ENCODE data around the gene CELSR1. TPM values are rescaled to one million over a fixed set of nuclear protein-coding genes. Genes with fewer than 3 reads are reported as not detected.

Gene CELSR1
- total RNA-seq, 1 experiment from 2014 or later: 33.2 TPM

DNA sequence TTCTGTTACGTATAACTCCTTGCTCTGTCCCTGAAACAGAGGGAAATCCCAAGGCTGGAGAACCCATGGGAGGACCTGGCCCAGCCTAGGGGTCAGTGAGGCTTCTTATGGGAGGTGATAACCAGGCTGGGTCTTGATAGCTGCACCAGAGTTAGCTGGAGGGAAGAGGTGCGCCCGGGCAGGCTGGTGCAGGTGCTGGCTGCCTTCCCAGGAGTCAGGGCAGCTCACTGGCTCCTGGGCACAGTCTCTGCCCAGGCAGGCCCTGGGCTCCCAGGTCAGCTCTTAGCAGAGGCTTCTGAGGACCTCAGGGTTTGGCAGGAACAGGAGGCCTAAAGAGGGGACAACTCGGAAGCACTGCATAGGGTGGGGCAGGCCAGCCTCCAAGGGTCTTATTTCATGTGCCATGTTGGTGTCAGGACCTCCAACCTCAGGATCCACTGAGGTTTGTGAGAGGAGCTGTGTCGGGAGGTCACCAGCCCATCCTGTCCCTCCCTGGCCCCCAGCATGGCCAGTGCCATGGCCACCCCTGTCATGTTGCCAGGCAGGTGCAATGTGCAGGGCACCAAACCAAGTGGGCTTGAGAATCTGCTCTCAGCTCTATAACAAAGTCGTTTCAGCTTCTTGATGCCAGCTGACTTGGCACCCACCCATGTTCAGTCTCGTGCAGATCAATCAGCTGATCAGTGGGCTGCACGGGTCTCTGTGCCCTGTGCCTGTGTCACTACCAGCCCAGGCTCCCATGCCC is 20.5 kb upstream of the CELSR1 start:
- intact Hi-C loops (cut with micrococcal nuclease; ENCODE audit: unreplicated experiment): no loop called here
- Mint-ChIP-seq H3K27ac (ENCODE audit: unreplicated experiment) (no peak overlapping the region), H3K9me3 (ENCODE audit: unreplicated experiment) (peaks cover 10% of the 10 kb centered on the region), H3K27me3 (ENCODE audit: insufficient read depth, unreplicated experiment) (no peaks in the 10 kb centered on the region), H3K4me1 (ENCODE audit: low read depth, unreplicated experiment) (no peaks in the 10 kb centered on the region), H3K4me3 (ENCODE audit: unreplicated experiment) (no peak overlapping the region), H3K36me3 (ENCODE audit: insufficient read depth, unreplicated experiment) (peaks cover 6% of the 10 kb centered on the region)
- H3K27me3 ChIP-seq (replicated peaks; ENCODE audit: control insufficient read depth, insufficient read depth, low read length): no peaks in the 10 kb centered on the region
- no peak for TF ChIP-seq CTCF (IDR thresholded peaks at IDR 0.05; ENCODE audit: insufficient read depth in 1 of 2, low read depth in 1 of 2, low read length in 1 of 2, severe bottlenecking in 1 of 2, unreplicated experiment in 1 of 2)
- DNase-seq: peak in 1 of 2 experiments; percentile 26
- BruUV-seq (replicated peaks): no TSS peak
- ChIA-PET CTCF (no interaction called here), POLR2A (no interaction called here)
- H3K4me3 ChIP-seq (ENCODE audit: low read depth, low read length): no peak overlapping the region
- H3K9me3 ChIP-seq: peaks cover 6% of the 10 kb centered on the region; the same call in 1 of the 2 replicates
- H3K36me3 ChIP-seq (ENCODE audit: control insufficient read depth, insufficient read depth, low read length): no peaks in the 10 kb centered on the region
- no peaks in the 10 kb centered on the region for H3K4me1 ChIP-seq

- H3K4me1 Mint-ChIP-seq (ENCODE audit: low read depth, unreplicated experiment): no peaks in the 10 kb centered on the region
- BruUV-seq (replicated peaks): no TSS peak
- POLR2A ChIA-PET: no interaction called here
- no peak overlapping the region for H3K4me3 ChIP-seq (ENCODE audit: low read depth, low read length)
- no peaks in the 10 kb centered on the region for H3K4me1 ChIP-seq
- H3K36me3 ChIP-seq (ENCODE audit: control insufficient read depth, insufficient read depth, low read length): no peaks in the 10 kb centered on the region
- no peak for TF ChIP-seq CTCF (IDR thresholded peaks at IDR 0.05; ENCODE audit: insufficient read depth in 1 of 2, low read depth in 1 of 2, low read length in 1 of 2, severe bottlenecking in 1 of 2, unreplicated experiment in 1 of 2)
- H3K27me3 ChIP-seq (replicated peaks; ENCODE audit: control insufficient read depth, insufficient read depth, low read length): no peaks in the 10 kb centered on the region; the same call in 1 of the 2 replicates
- H3K27ac Mint-ChIP-seq (ENCODE audit: unreplicated experiment): no peak overlapping the region
- no peak overlapping the region for H3K4me3 Mint-ChIP-seq (ENCODE audit: unreplicated experiment)
- CTCF ChIA-PET: no interaction called here
- H3K9me3 ChIP-seq: peaks cover 8% of the 10 kb centered on the region; the same call in 1 of the 2 replicates
- intact Hi-C loops (cut with micrococcal nuclease; ENCODE audit: unreplicated experiment): no loop called here
- H3K9me3 Mint-ChIP-seq (ENCODE audit: unreplicated experiment): peaks cover 10% of the 10 kb centered on the region
- peaks cover 6% of the 10 kb centered on the region for H3K36me3 Mint-ChIP-seq (ENCODE audit: insufficient read depth, unreplicated experiment)
- H3K27me3 Mint-ChIP-seq (ENCODE audit: insufficient read depth, unreplicated experiment): no peaks in the 10 kb centered on the region
- no peak for DNase-seq
Observed at GRCh38 chr22:46556775-46557174, 19.4 kb upstream of the CELSR1 start.

DNA sequence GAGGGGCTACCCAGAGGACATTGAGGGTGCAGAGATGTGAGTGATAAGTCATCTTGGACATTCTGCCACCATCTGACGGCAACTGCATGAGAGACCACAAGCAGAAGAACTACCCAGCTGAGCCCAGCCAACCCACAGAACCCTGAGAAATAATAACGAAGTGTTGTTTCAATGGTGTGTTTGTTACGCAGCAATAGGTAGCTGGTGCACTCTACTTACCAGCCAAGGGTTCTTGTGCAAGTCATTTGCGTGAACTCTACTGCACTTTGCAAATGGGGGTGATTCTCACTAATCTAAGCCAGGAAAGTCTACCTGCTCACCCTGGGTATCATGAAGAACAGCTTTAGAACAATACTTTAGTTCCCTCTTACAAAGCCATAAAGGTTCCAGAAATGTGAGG is 15.8 kb upstream of the CELSR1 start:
- H3K27me3 Mint-ChIP-seq (ENCODE audit: insufficient read depth, unreplicated experiment): no peaks in the 10 kb centered on the region
- no peak overlapping the region for H3K4me3 ChIP-seq (ENCODE audit: low read depth, low read length)
- H3K9me3 Mint-ChIP-seq (ENCODE audit: unreplicated experiment): peaks cover 10% of the 10 kb centered on the region
- no peaks in the 10 kb centered on the region for H3K36me3 Mint-ChIP-seq (ENCODE audit: insufficient read depth, unreplicated experiment)
- no TSS peak for BruUV-seq (replicated peaks)
- TF ChIP-seq CTCF (IDR thresholded peaks at IDR 0.05; ENCODE audit: insufficient read depth in 1 of 2, low read depth in 1 of 2, low read length in 1 of 2, severe bottlenecking in 1 of 2, unreplicated experiment in 1 of 2): no peak
- no peak overlapping the region for H3K27ac Mint-ChIP-seq (ENCODE audit: unreplicated experiment)
- DNase-seq: no peak
- no peaks in the 10 kb centered on the region for H3K4me1 ChIP-seq
- H3K4me3 Mint-ChIP-seq (ENCODE audit: unreplicated experiment): no peak overlapping the region
- H3K27me3 ChIP-seq (replicated peaks; ENCODE audit: control insufficient read depth, insufficient read depth, low read length): no peaks in the 10 kb centered on the region; the same call in 1 of the 2 replicates
- intact Hi-C loops (cut with micrococcal nuclease; ENCODE audit: unreplicated experiment): no loop called here
- H3K9me3 ChIP-seq: peaks cover 8% of the 10 kb centered on the region; the same call in 1 of the 2 replicates
- CTCF ChIA-PET: no interaction called here
- no peaks in the 10 kb centered on the region for H3K4me1 Mint-ChIP-seq (ENCODE audit: low read depth, unreplicated experiment)
- H3K36me3 ChIP-seq (ENCODE audit: control insufficient read depth, insufficient read depth, low read length): no peaks in the 10 kb centered on the region
- POLR2A ChIA-PET: no interaction called here
